ENCODE data around the gene TMEM63C. TPM values are rescaled to one million over a fixed set of nuclear protein-coding genes. Genes with fewer than 3 reads are reported as not detected.

The TMEM63C gene
- total RNA-seq, 3 donors from 2014 or later, result 21.2 to 40.8 (median 34.9) TPM

DNA sequence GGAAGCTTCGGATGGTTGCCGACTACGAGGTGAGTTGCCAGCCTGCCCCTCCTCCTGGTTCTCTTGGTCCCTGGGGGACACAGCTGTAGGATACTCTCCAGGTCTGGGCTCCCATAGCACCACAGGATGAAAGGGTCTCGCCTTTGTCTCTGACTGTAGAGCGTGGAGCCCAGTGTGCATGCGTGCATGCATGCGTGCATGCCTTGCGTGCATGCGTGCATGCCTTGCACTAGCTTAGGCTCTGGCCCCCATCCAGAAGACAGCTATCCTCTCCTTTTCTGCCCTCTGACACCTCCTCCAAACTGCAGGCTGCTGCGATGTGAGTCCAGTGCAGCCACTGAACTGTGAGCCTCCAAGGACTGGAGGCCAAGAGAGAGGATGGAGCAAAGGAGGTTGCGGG lies 70.3 kb downstream of the TMEM63C start:
- Histone ChIP-seq H3K4me3 (no peak overlapping the region), H3K36me3 (ENCODE audit: low read depth) (no peaks in the 10 kb centered on the region), H3K4me1 (ENCODE audit: low read depth) (no peaks in the 10 kb centered on the region), H3K9me3 (no peaks in the 10 kb centered on the region)
- TF ChIP-seq, protein P1, sequence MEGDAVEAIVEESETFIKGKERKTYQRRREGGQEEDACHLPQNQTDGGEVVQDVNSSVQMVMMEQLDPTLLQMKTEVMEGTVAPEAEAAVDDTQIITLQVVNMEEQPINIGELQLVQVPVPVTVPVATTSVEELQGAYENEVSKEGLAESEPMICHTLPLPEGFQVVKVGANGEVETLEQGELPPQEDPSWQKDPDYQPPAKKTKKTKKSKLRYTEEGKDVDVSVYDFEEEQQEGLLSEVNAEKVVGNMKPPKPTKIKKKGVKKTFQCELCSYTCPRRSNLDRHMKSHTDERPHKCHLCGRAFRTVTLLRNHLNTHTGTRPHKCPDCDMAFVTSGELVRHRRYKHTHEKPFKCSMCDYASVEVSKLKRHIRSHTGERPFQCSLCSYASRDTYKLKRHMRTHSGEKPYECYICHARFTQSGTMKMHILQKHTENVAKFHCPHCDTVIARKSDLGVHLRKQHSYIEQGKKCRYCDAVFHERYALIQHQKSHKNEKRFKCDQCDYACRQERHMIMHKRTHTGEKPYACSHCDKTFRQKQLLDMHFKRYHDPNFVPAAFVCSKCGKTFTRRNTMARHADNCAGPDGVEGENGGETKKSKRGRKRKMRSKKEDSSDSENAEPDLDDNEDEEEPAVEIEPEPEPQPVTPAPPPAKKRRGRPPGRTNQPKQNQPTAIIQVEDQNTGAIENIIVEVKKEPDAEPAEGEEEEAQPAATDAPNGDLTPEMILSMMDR (IDR thresholded peaks at IDR 0.05), result no peak
- ATAC-seq (no peak), DNase-seq (no peak)
- intact Hi-C loops (cut with DNase I, micrococcal nuclease), result no loop called here

DNA sequence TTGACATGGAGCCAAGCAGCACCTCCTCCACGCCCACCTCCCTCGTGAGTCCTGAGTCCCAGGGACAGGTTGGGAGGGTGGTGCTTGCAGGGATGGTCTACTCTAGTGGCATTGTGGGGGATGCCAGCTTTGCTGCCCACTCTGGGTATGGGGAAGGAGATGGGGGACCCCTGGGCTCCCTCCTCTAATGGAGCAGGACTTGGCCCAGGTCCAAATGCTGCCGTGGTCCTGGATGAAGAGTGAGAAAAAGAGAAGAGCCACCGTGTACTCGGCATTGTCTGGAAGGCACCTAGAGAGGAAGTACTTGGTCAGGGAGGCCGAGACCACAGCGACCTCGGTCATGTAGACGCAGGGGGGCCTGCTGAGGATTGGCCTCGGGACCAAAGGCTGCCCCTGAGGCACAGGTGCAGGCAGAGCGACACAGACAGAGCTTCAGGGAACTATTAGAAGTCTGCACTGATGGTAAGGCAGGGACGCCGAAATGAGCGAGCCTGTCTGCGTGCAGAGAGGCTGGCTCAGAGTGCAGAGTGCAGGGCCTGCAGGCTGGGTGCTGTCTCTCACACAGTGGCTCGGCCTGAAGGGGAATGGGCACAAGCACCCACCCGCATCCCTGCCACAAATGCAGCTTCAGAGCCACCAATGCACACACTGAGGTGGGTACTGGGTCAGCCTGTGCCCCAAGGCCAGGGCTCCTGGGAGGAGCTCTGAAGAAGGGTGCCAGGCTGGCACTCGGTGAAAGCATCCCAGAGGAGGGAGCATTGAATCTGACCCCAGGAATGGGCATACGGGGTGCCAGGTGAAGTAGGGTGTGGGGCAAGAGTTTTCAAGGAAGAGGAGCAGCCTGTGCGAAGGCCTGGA lies 72.0 kb downstream of the TMEM63C start:
- ATAC-seq, result no peak
- no peak for DNase-seq
- intact Hi-C loops (cut with DNase I, micrococcal nuclease), result no loop called here

DNA sequence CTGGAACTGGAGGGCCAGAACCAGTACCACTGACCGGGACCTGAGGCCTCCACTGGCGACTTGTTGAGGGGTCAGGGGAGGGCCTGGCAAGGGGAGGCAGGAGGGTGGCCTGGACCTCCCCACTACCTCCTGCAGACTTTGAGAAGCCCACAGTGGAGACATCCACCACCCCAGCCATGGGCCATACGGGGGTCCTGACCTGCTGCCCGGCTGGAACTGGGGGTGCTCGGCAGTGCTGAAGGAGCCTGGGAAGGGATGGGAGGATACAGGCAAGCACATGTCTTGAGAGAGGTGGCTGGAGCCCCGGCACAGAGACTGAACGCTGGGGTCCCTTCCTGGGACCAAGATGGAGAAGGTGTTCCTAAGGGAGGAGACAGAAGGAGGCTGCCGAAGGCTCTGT lies 75.1 kb downstream of the TMEM63C start:
- Histone ChIP-seq H3K4me1 (ENCODE audit: low read depth) (no peaks in the 10 kb centered on the region), H3K9me3 (no peaks in the 10 kb centered on the region), H3K4me3 (no peak overlapping the region), H3K36me3 (ENCODE audit: low read depth) (no peaks in the 10 kb centered on the region)
- intact Hi-C loops (cut with DNase I, micrococcal nuclease), result no loop called here
- no peak for DNase-seq
- TF ChIP-seq, protein P1 (IDR thresholded peaks at IDR 0.05), result no peak
- ATAC-seq, result no peak

More for the DNA sequence above, 72.0 kb downstream of the TMEM63C start:
- no peak overlapping the region for H3K4me3 ChIP-seq
- no peaks in the 10 kb centered on the region for H3K4me1 ChIP-seq (ENCODE audit: low read depth)
- H3K36me3 ChIP-seq (ENCODE audit: low read depth), result no peaks in the 10 kb centered on the region
- no peaks in the 10 kb centered on the region for H3K9me3 ChIP-seq
- TF ChIP-seq, protein P1 (IDR thresholded peaks at IDR 0.05), result no peak

DNA sequence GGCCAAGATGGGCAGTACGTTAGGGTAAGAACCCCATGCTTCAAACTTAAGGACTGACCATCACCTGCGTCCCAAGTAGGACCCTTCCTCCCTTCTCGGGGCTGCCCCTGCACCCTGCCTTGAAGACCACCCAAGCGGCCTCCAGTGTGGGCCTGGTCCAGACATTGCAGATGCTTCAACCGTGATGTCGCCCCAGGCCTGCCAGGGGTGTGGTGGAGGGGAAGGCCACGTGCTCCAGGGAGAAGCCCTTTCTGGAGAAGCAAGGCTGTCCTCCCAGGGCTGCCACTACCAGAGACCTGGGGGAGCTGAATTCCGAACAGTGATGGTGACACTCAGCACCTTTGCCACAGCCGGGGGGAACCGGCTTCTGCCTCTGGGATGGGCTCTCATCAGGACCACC lies 76.1 kb downstream of the TMEM63C start:
- ATAC-seq (no peak), DNase-seq (no peak)
- intact Hi-C loops (cut with DNase I, micrococcal nuclease), result no loop called here
- H3K4me3 ChIP-seq, result no peak overlapping the region
- no peaks in the 10 kb centered on the region for H3K9me3 ChIP-seq
- no peaks in the 10 kb centered on the region for H3K4me1 ChIP-seq (ENCODE audit: low read depth)
- TF ChIP-seq, protein P1 (IDR thresholded peaks at IDR 0.05), result no peak
- no peaks in the 10 kb centered on the region for H3K36me3 ChIP-seq (ENCODE audit: low read depth)

DNA sequence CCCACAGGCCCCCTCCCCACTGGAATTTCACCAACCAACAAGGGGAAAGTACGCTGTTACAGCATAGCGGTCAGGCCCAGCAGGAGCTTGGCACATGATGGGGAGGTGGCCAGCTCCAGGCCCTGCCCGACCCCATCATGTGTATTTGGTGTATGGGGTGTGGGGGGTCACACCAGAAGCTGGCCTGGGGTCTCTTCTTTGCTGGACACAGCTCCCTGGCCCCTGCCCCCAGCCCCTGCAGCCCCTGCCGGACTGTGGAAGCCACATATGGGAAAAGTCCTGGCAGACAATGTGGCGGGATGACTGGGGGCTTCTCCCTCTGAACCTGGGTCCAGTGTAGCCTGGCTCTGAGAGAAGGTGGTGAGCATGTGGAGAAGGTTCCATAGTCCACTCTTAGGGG lies 77.0 kb downstream of the TMEM63C start:
- no peaks in the 10 kb centered on the region for H3K4me1 ChIP-seq (ENCODE audit: low read depth)
- DNase-seq, result no peak
- TF ChIP-seq, protein P1 (IDR thresholded peaks at IDR 0.05), result no peak

More for the DNA sequence above, 77.0 kb downstream of the TMEM63C start:
- intact Hi-C loops (cut with DNase I, micrococcal nuclease), result no loop called here
- Histone ChIP-seq H3K4me3 (no peak overlapping the region), H3K36me3 (ENCODE audit: low read depth) (no peaks in the 10 kb centered on the region), H3K9me3 (no peaks in the 10 kb centered on the region)
- ATAC-seq, result no peak

Data from mucosa of descending colon (tissue), 3 donors.